Muscle of arm (tissue), 12 donors: ENCODE measurements around the gene ZSCAN1. TPM values are rescaled to one million over a fixed set of nuclear protein-coding genes. Genes with fewer than 3 reads are reported as not detected.

Experiments used
- DNase-seq: peaks from one replicate; pipeline ENCODE4 v3.0.0-alpha.2; 2013
- polyA plus RNA-seq, 12 donors: library from polyadenylated mRNA; unstranded; fragments of 120-200 nt; gene quantifications; one replicate each; pipeline ENCODE4 v1.2.1, GENCODE V29; 2013; ENCODE audit not compliant: insufficient read length in 12 of 12

The ZSCAN1 gene
- polyA plus RNA-seq, 12 donors = 0.43 to 2.0 (median 0.68) TPM; not detected in 2

GRCh38 chr19:58079792-58080191 is 46.0 kb downstream of the ZSCAN1 start:
- no peak for DNase-seq

GRCh38 chr19:58083021-58083420 is 49.2 kb downstream of the ZSCAN1 start:
- no peak for DNase-seq

GRCh38 chr19:58084596-58085347 is 50.9 kb downstream of the ZSCAN1 start:
- DNase-seq = no peak

GRCh38 chr19:58085348-58085875 is 51.6 kb downstream of the ZSCAN1 start:
- DNase-seq = no peak

GRCh38 chr19:58086825-58087710 is 53.2 kb downstream of the ZSCAN1 start:
- DNase-seq = no peak

- DNase-seq = no peak
Observed at GRCh38 chr19:58088521-58089052, 54.8 kb downstream of the ZSCAN1 start.

- no peak for DNase-seq
Observed at GRCh38 chr19:58089846-58090245, 56.0 kb downstream of the ZSCAN1 start.

- DNase-seq = peak; percentile 19
Observed at GRCh38 chr19:58091251-58091995, 57.6 kb downstream of the ZSCAN1 start.

- no peak for DNase-seq
Observed at GRCh38 chr19:58093071-58093470, 59.2 kb downstream of the ZSCAN1 start.

GRCh38 chr19:58095328-58095727 is 61.5 kb downstream of the ZSCAN1 start:
- no peak for DNase-seq

GRCh38 chr19:58096884-58097283 is 63.1 kb downstream of the ZSCAN1 start:
- DNase-seq = no peak

GRCh38 chr19:58097349-58097748 is 63.5 kb downstream of the ZSCAN1 start:
- DNase-seq = no peak

GRCh38 chr19:58097781-58098681 is 64.2 kb downstream of the ZSCAN1 start, which contains the start of gene ZSCAN18:
TSS of gene ZSCAN18 (minus strand) at chr19:58098231. CDS start at chr19:58090267, 7,964 bp downstream.
- DNase-seq = peak; percentile 99

- no peak for DNase-seq
Observed at GRCh38 chr19:58098682-58098998, 64.8 kb downstream of the ZSCAN1 start.

Other genes with a start within 250 kb of the ZSCAN1 start
- 10 to 100 TPM in 1 of 12 donors, 1 to 10 TPM in 9, not detected in 2; 2.1 to 12.9 (median 5.6) TPM for gene ZNF552, start 219.1 kb upstream of the ZSCAN1 start, polyA plus RNA-seq
- 10 to 100 TPM in 1 of 12 donors, 1 to 10 TPM in 9, not detected in 2; 3.5 to 11.1 (median 6.0) TPM for gene ZNF587B, start 203.7 kb upstream of the ZSCAN1 start, polyA plus RNA-seq
- gene ZNF587, start 184.2 kb upstream of the ZSCAN1 start, polyA plus RNA-seq = 10 to 100 TPM in 11 of 12 donors, not detected in 1; 11.3 to 32.1 (median 19.0) TPM
- 10 to 100 TPM in 11 of 12 donors, not detected in 1; 17.0 to 56.5 (median 27.9) TPM for gene ZNF814, start 145.0 kb upstream of the ZSCAN1 start, polyA plus RNA-seq
- gene ZNF417, start 117.4 kb upstream of the ZSCAN1 start, polyA plus RNA-seq = 10 to 100 TPM in 8 of 12 donors, 1 to 10 TPM in 3, not detected in 1; 3.6 to 27.5 (median 12.9) TPM
- gene ZNF418, start 98.6 kb upstream of the ZSCAN1 start, polyA plus RNA-seq = 10 to 100 TPM in 5 of 12 donors, 1 to 10 TPM in 6, not detected in 1; 6.8 to 18.9 (median 9.9) TPM
- gene ZNF256, start 86.3 kb upstream of the ZSCAN1 start, polyA plus RNA-seq = 1 to 10 TPM in 10 of 12 donors, not detected in 2; 5.0 to 9.3 (median 6.8) TPM
- 1 to 10 TPM in 7 of 12 donors, under 1 TPM in 3, not detected in 2; 0.48 to 3.7 (median 1.3) TPM for gene C19orf18, start 59.5 kb upstream of the ZSCAN1 start, polyA plus RNA-seq
- 10 to 100 TPM in 11 of 12 donors, not detected in 1; 10.5 to 27.5 (median 13.2) TPM for gene ZNF606, start 31.2 kb upstream of the ZSCAN1 start, polyA plus RNA-seq
- 10 to 100 TPM in 11 of 12 donors, not detected in 1; 10.4 to 29.7 (median 14.2) TPM for gene ZNF135, start 25.3 kb downstream of the ZSCAN1 start, polyA plus RNA-seq
- gene ZSCAN18, start 64.2 kb downstream of the ZSCAN1 start, polyA plus RNA-seq = 10 to 100 TPM in 11 of 12 donors, not detected in 1; 47.2 to 70.3 (median 55.2) TPM
- 10 to 100 TPM in 11 of 12 donors, not detected in 1; 10.5 to 14.9 (median 13.2) TPM for gene ZNF329, start 116.8 kb downstream of the ZSCAN1 start, polyA plus RNA-seq
- gene ZNF274, start 149.0 kb downstream of the ZSCAN1 start, polyA plus RNA-seq = 10 to 100 TPM in 4 of 12 donors, 1 to 10 TPM in 7, not detected in 1; 7.6 to 21.2 (median 9.4) TPM
- gene ZNF544, start 194.9 kb downstream of the ZSCAN1 start, polyA plus RNA-seq = 10 to 100 TPM in 11 of 12 donors, not detected in 1; 13.0 to 24.3 (median 16.1) TPM
- 1 to 10 TPM in 11 of 12 donors, not detected in 1; 4.0 to 7.0 (median 5.6) TPM for gene ZNF8, start 244.9 kb downstream of the ZSCAN1 start, polyA plus RNA-seq